MM.1S (cell line): ENCODE measurements around the gene STX16.

Experiments
- CTCF ChIP-seq: fragments of 300-600 bp; sonication (generic); IDR thresholded peaks from 2 replicates; pipeline ENCODE4 v1.5.1; 2016; ENCODE audit warnings: antibody characterized with exemption, low read length, mixed read lengths
- EZH2 ChIP-seq: fragments of 300-600 bp; sonication (generic); optimal IDR thresholded peaks from 2 replicates; pipeline ENCODE3; 2017; ENCODE audit warnings: low read depth, mild to moderate bottlenecking, antibody characterized with exemption, low read length, mixed read lengths
- EZH2phosphoT487 ChIP-seq: fragments of 300-600 bp; sonication (generic); IDR thresholded peaks from 2 replicates; pipeline ENCODE4 v1.6.1; 2018; ENCODE audit warnings: antibody characterized with exemption, low read length

- TF ChIP-seq CTCF (no peak), EZH2phosphoT487 (no peak), EZH2 (no peak)
These were observed 13.2 kb downstream of the STX16 start for GRCh38 chr20:58664331-58664730.
